ENCODE results near the gene EGLN3.
A peak's percentile ranks its signal among the peaks of the same experiment; 100 is the strongest.
"Not testable (repeated sequence)": the region's sequence is repeated elsewhere in the genome, so short reads cannot be mapped to it uniquely, and the experiment has no call there.

EGLN3 gene

DNA sequence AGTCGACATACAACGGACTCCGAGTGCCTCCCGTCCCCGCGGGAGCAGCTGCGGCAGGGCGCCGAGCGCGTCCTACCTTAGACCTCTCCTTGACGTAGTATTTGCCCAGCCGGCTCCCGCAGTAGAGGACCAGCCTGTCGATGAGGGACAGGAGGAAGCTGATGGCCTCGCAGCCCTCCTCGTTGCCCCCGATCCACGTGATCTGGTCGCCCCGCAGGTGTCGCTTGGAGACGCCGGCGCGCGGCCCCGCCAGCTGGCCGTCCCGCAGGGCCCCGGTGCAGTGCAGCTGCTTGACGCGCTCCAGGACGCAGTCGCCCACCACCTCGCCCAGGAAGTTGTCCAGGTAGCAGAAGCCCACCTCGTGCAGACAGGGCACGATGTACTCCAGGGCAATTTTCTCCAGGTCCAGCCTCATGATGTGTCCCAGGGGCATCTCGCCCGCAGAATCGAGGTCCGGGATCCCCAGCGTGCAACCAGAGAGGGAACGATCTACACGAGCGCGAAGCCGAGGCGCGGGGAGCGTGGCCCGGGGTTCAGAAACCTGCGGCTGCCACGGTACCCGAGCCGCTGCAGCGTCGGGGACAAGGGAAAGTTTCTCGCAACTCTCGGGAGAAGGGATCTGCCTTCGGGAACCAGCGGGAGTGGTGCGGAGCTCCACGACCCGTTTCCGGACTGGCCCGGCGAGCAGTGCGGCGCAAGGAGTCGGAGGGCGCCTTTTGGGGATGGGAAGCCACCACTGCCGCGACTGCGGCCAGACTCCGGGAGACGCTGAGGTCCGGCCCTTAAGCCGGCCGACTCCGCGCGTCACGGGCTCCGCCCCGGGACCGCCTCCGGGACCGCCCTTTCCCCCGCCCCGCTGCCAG, at the start of gene EGLN3:
TSS of gene EGLN3 (minus strand) at position 755 of the 863 bp plus-strand sequence. CDS start at position 433, 322 bp downstream.
- DNase-seq (ENCODE audit: low read depth, low spot score): peak; percentile 57

- no peak for DNase-seq (ENCODE audit: low read depth, low spot score)
Measured at GRCh38 chr14:34000396-34000795, 49.5 kb upstream of the EGLN3 start.

- DNase-seq (ENCODE audit: low read depth, low spot score): no peak
Measured at GRCh38 chr14:33999771-34000291, 49.0 kb upstream of the EGLN3 start.

- DNase-seq (ENCODE audit: low read depth, low spot score): no peak
Measured at GRCh38 chr14:33997611-33998010, 46.7 kb upstream of the EGLN3 start.

- DNase-seq (ENCODE audit: low read depth, low spot score): no peak
Measured at GRCh38 chr14:33996462-33996861, 45.6 kb upstream of the EGLN3 start.

DNA sequence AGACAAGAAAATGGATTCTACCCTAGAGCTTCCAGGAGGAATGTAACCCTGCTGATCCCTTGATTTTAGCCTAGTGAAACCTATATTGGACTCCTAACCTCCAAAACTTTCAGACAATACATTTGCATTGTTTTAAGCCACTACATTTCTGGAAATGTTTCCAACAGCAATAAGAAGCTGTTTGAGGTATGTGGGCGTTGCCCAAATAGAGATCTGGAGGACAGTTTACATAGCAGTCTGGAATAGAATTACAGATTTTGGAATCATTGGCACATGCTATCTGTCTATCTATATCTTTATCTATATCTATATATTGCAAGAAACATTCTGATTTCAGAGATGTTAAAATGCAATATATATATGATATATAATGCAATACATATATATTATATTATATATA, 42.4 kb upstream of the EGLN3 start:
- no peak for DNase-seq (ENCODE audit: low read depth, low spot score)

- no peak for DNase-seq (ENCODE audit: low read depth, low spot score)
Measured at GRCh38 chr14:33992274-33993007, 41.6 kb upstream of the EGLN3 start.

DNA sequence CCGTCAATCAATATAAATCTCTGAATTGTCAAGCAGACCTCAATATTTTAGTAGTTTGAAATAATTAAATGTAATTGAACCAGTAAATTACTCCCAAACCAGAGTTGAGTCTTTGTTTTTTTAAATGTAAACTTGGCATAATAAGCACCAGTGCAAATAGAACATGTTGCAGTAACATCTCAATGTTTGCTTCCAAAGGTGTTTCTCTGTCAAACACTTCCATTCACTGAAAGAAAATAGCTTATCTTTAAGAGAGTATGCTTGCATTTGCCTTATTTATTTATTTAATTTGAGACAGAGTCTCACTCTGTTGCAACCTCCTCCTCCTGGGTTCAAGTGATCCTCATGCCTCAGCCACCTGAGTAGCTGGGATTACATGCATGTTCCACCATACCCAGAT, 39.9 kb upstream of the EGLN3 start:
- no peak for DNase-seq (ENCODE audit: low read depth, low spot score)

DNA sequence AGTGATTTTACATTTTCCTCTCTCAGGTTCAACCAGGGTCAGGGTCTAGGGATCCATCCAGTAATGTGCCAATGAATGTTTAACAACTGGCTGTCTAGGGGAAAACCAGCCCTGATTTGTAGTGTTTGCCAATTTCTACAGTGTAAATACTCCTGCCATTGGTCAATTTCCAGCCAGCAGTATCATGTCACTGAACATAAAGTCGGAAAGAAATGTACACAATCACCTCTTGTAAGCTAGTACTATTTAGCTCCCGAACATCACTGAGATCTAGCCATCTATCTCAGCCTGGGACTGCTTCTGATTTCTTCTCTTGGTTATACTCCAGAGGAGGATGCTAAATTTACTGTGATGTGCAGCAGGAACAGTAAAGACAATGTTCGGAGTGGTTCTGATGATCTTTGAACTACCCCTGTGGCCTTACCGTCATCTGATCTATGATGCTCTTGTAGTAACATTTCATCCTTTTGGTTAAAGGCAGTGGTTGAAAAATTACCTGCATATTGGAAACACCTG, 36.7 kb upstream of the EGLN3 start:
- DNase-seq (ENCODE audit: low read depth, low spot score): no peak

DNA sequence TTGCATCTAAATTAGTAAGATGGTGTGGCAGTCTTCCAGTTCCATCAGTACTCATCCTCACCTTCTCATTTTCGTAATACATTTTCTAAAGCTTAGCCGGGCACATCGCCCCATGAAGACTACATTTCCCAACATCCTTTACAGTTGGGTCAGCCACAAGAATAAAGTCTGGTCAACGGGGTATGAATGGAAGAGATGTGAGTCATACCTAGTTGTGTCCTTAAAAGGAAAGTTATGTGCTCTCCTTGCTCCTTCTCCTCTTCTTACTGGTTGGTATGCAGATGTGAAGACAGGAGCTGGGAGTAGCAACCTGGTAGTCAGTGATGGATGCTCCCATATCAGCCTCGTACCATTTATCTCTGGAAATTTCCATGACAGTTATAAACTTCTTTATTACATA, 35.9 kb upstream of the EGLN3 start:
- DNase-seq (ENCODE audit: low read depth, low spot score): peak; percentile 75

DNA sequence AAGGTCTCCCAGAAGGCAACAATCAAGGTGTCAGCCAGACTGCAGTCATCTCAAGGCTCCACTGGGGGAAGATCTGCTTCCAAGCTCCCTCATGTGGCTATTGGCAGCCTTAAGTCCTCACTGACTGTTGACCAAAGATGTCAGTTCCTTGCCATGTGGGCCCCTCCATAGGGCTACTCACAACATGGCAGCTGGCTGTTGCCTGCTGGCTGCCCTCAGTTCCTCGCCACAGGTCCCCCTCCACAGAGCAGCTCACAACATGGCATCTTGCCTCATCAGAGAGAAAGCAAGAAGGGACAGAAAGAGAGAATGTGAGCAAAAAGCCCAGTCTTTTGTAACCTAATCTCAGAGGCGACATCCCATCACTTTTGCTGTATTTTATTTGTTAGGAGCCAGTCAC, 34.4 kb upstream of the EGLN3 start:
- no peak for DNase-seq (ENCODE audit: low read depth, low spot score)

DNA sequence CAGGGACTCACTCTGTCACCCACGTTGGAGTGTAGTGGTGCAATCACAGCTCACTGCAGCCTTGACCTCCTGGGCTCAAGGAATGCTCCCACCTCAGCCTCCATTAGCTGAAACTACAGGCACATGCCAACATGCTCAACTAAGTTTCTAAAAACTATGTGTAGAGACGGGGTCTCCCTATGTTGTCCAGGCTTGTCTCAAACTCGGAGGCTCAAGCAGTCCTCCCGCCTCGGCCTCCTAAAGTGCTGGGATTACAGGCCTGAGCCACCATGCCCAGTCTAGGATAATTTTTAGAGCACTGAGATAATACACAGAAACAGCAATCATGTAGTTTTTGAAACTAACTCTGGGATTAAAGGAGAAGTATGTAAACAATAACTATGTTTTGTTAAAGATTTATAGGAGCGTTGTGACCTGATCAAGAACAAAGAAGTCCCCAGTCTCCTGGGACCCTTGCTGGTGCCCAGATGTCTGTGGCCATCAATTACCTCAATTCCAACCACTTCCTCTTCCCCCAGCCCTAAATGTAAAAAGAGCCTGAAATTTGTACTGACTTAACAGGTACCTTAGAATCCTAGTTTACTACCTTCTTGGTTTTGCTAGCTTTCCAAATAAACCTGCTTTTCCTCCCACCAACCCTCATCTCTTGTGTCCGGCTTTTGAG, 28.9 kb upstream of the EGLN3 start:
- DNase-seq (ENCODE audit: low read depth, low spot score): no peak

DNA sequence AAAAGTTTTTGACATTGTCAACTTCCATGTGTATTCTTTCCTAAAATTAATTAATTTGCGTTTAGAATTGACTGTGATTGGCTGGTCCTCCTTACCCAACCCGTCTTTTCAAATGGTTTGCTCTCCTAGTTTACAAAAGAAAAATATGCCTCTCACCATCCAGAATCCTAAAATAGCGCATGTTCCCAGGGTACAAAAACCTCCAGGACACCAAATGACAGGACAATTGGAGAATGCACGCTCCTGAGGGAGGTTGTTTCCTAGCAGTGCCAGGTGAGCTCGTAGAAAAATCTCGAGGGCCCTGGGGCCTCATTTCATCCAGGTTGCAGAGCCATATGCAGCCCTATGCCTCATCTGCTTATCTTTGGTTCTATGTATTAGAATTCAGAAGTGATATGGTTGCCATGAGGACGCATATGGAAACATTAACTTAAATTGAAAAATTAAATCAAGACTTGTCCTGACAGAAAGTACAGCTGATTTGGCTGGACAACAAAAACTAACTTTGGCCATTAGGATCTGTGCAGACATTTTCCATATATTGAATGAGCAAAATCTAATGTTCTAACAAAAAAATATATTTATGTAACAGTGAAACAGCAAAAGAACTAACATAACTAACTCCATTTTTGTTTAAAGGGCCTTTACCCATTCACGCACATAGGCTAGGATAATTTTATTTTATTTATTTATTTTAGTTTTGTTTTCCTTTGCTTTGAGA, 28.2 kb upstream of the EGLN3 start:
- DNase-seq (ENCODE audit: low read depth, low spot score): no peak

DNA sequence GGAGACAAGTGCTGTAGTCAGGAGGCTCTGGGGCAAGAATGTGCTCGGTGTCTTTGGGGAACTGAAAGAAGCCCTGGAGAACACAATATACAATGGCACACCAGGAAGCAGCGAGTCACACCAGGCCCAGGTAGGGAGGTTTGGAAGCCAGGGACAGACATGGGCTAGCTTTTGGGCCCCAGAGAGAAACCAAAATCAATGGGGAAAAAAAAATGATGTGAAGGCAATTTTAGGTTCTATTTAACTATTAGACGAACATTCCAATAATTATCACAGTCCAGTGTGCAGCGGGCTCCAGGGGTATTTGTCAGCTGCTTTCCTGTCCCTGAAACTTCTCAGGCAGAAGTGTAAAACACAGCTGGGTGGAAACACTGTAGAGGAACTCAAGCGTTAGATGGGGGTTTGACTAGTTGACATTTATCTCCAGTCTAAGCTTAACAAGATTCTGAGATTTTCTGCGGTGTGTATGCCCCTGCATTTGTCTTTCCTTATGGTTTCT, 21.8 kb upstream of the EGLN3 start:
- DNase-seq (ENCODE audit: low read depth, low spot score): no peak

DNA sequence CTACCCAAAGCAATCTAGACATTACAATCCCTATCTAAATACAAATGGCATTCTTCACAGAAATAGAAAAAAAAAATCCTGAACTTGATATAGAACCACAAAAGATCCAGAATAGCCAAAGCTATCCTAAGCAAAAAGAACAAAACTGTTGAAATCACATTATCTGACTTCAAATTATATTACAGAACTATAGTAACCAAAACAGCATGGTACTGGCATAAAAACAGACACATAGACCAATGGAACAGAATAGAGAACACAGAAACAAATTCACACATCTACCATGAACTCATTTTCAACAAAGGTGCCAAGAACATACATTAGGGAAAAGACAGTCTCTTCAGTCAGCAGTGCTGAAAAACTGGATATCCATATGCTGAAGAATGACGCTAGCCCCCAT, 19.0 kb upstream of the EGLN3 start:
- not testable (repeated sequence) for DNase-seq (ENCODE audit: low read depth, low spot score)

DNA sequence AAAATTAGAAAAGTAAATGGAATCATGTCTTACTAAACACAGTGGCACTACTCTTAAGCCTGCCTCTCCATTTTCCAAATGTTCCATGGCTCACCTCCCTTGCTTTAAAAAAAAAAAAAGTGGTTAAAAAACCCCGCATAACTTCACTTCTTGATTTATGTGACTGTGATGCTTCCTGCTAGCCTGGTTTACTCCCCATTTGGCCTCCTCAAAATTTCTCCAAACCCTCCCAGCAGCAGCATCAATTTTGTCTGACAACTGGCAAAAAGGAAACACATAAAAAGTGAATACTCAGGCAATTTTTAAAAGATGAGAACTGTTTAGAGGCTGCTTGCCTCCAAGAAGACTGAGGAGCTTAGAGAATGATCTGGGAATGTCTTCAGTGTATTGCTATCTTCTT, 17.8 kb upstream of the EGLN3 start:
- no peak for DNase-seq (ENCODE audit: low read depth, low spot score)

- DNase-seq (ENCODE audit: low read depth, low spot score): no peak
Measured at GRCh38 chr14:33967138-33967537, 16.3 kb upstream of the EGLN3 start.

GRCh38 chr14:33966276-33966675, 15.4 kb upstream of the EGLN3 start:
- no peak for DNase-seq (ENCODE audit: low read depth, low spot score)

GRCh38 chr14:33964599-33965317, 13.9 kb upstream of the EGLN3 start:
- no peak for DNase-seq (ENCODE audit: low read depth, low spot score)

DNA sequence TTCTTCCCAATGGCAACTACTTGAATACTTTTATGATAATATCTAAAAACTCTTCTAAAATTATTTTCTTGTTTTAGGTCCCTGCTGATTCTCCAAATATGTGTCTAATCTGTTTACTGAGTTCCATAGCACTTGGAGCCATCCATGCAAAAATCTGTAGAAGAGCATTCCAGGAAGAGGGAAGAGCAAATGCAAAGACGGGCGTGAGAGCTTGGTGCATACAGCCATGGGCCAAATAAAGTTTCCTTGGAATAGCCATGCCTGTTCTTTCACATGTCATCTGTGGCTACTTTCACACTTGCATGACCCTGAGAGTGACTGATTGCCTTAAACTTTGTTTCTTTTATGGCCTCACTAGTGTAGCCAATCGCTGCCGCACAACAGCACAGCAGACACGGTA, 13.0 kb upstream of the EGLN3 start:
- DNase-seq (ENCODE audit: low read depth, low spot score): no peak

Data from iPS DF 19.7 (cell line).